ENCODE measurements around the gene ZNF844. TPM values are rescaled to one million over a fixed set of nuclear protein-coding genes. Genes with fewer than 3 reads are reported as not detected.
"Not testable (repeated sequence)": the region's sequence is repeated elsewhere in the genome, so short reads cannot be mapped to it uniquely, and the experiment has no call there.

ZNF844 gene
- total RNA-seq, 4 donors from 2014 or later, result 2.9 to 6.3 (median 3.8) TPM

GRCh38 chr19:12092065-12092867 lies 27.7 kb downstream of the ZNF844 start:
- Histone ChIP-seq H3K4me3 (peak overlapping the region; percentile 53 to 69 (median 56)), H3K4me1 (peaks cover 0 to 24% (median 0%) of the 10 kb centered on the region in 3 donors), H3K9me3 (no peaks in the 10 kb centered on the region), H3K27ac (peak overlapping the region; percentile 64 to 77 (median 74)), H3K27me3 (no peaks in the 10 kb centered on the region), H3K36me3 (no peaks in the 10 kb centered on the region)
- intact Hi-C loops (cut with DNase I), result no loop called here
- 2 to 5% methylated on average over 28 to 31 of the region's 53 CpGs for WGBS, 2 donors
- TF ChIP-seq CTCF (IDR thresholded peaks at IDR 0.05), result no peak
- peak in 1 of 4 donors; percentile 26 for TF ChIP-seq POLR2A (IDR thresholded peaks at IDR 0.05)
- peak; percentile 8 for DNase-seq

- Histone ChIP-seq H3K27me3 (no peaks in the 10 kb centered on the region), H3K9me3 (peaks cover 0 to 3% (median 0%) of the 10 kb centered on the region in 3 donors), H3K27ac (peak overlapping the region in 2 of 4 donors; percentile 71 to 76), H3K4me3 (peak overlapping the region; percentile 53 to 69 (median 56)), H3K4me1 (peaks cover 0 to 24% (median 0%) of the 10 kb centered on the region in 3 donors), H3K36me3 (no peaks in the 10 kb centered on the region)
- TF ChIP-seq CTCF (IDR thresholded peaks at IDR 0.05), result no peak
- no peak for TF ChIP-seq POLR2A (IDR thresholded peaks at IDR 0.05)
- DNase-seq, result no peak
- intact Hi-C loops (cut with DNase I), result no loop called here
- WGBS, 2 donors, result 37 to 49% methylated on average over 4 to 10 of the region's 10 CpGs
Observed at GRCh38 chr19:12092956-12093355, 28.4 kb downstream of the ZNF844 start.

- Histone ChIP-seq H3K4me1 (peaks cover 0 to 30% (median 0%) of the 10 kb centered on the region in 3 donors), H3K9me3 (peaks cover 0 to 11% (median 4%) of the 10 kb centered on the region in 3 donors), H3K4me3 (no peak overlapping the region), H3K27me3 (no peaks in the 10 kb centered on the region), H3K27ac (no peak overlapping the region), H3K36me3 (no peaks in the 10 kb centered on the region)
- TF ChIP-seq POLR2A (IDR thresholded peaks at IDR 0.05) (no peak), CTCF (IDR thresholded peaks at IDR 0.05) (no peak)
- 82 to 93% methylated on average over 3 of the region's 3 CpGs for WGBS, 2 donors
- intact Hi-C loops (cut with DNase I), result no loop called here
- no peak for DNase-seq
Observed at GRCh38 chr19:12093777-12094176, 29.2 kb downstream of the ZNF844 start.

- Histone ChIP-seq H3K4me3 (no peak overlapping the region), H3K27me3 (no peaks in the 10 kb centered on the region), H3K36me3 (no peaks in the 10 kb centered on the region), H3K9me3 (peaks cover 0 to 20% (median 9%) of the 10 kb centered on the region in 3 donors), H3K27ac (no peak overlapping the region), H3K4me1 (peaks cover 0 to 30% (median 0%) of the 10 kb centered on the region in 3 donors)
- no peak for DNase-seq
- intact Hi-C loops (cut with DNase I), result no loop called here
- no peak for TF ChIP-seq POLR2A (IDR thresholded peaks at IDR 0.05)
- no peak for TF ChIP-seq CTCF (IDR thresholded peaks at IDR 0.05)
- 96 to 98% methylated on average over 4 of the region's 4 CpGs for WGBS, 2 donors
Observed at GRCh38 chr19:12095111-12095790, 30.7 kb downstream of the ZNF844 start.

- 54 to 63% methylated on average over 8 to 9 of the region's 9 CpGs for WGBS, 2 donors
- peaks cover 0 to 24% (median 9%) of the 10 kb centered on the region in 3 donors for H3K9me3 ChIP-seq
- H3K27ac ChIP-seq, result no peak overlapping the region
- DNase-seq, result no peak
- no peaks in the 10 kb centered on the region for H3K27me3 ChIP-seq
- no peaks in the 10 kb centered on the region for H3K36me3 ChIP-seq
- peaks cover 0 to 8% (median 0%) of the 10 kb centered on the region in 3 donors for H3K4me1 ChIP-seq
- H3K4me3 ChIP-seq, result no peak overlapping the region
- intact Hi-C loops (cut with DNase I), result no loop called here
- TF ChIP-seq CTCF (IDR thresholded peaks at IDR 0.05), result no peak
- TF ChIP-seq POLR2A (IDR thresholded peaks at IDR 0.05), result no peak
Observed at GRCh38 chr19:12098040-12098439, 33.5 kb downstream of the ZNF844 start.

- H3K4me3 ChIP-seq; H3K27ac ChIP-seq; H3K4me1 ChIP-seq; DNase-seq; H3K36me3 ChIP-seq; H3K27me3 ChIP-seq; intact Hi-C loops (cut with DNase I): not testable (repeated sequence)
- peaks cover 0 to 51% (median 3%) of the 10 kb centered on the region in 3 donors for H3K9me3 ChIP-seq
- 79 to 95% methylated on average over 4 of the region's 4 CpGs for WGBS, 2 donors
Observed at GRCh38 chr19:12103909-12104308, 39.4 kb downstream of the ZNF844 start.

All from esophagus squamous epithelium (tissue), 5 donors.